ENCODE measurements around the gene RELN. TPM values are rescaled to one million over a fixed set of nuclear protein-coding genes. Genes with fewer than 3 reads are reported as not detected.
"Not testable (repeated sequence)": the region's sequence is repeated elsewhere in the genome, so short reads cannot be mapped to it uniquely, and the experiment has no call there.

The RELN gene
- total and polyA plus RNA-seq, 9 of the 15 experiments (the other 6 are each of a cell fraction or from before 2014, with no cell fraction given) = 12.9 to 43.2 (median 18.1) TPM

- Histone ChIP-seq H3K4me2 (ENCODE audit: insufficient read depth, low read length) (no peak overlapping the region), H3K4me3 (no peak overlapping the region), H3K36me3 (ENCODE audit: control insufficient read depth, insufficient read depth, low read length) (no peaks in the 10 kb centered on the region), H2AFZ (ENCODE audit: low read depth, low read length) (no peak overlapping the region), H3K9me1 (ENCODE audit: control insufficient read depth, insufficient read depth, low read length) (no peaks in the 10 kb centered on the region), H3K9me3 (replicated peaks; ENCODE audit: control insufficient read depth, insufficient read depth, low read depth, low read length) (peaks cover 6% of the 10 kb centered on the region; the same call in 1 of the 2 replicates), H4K20me1 (replicated peaks; ENCODE audit: control insufficient read depth, insufficient read depth, low read length) (no peaks in the 10 kb centered on the region), H3K4me1 (replicated peaks in 1 of 2; ENCODE audit: control insufficient read depth in 2 of 2, insufficient read depth in 2 of 2, low read length in 2 of 2) (peaks cover 0 to 7% of the 10 kb centered on the region in 2 experiments; a peak in 3 of 5 replicates), H3K27me3 (ENCODE audit: control insufficient read depth in 2 of 2, insufficient read depth in 2 of 2, low read length in 2 of 2) (no peaks in the 10 kb centered on the region), H3K27ac (ENCODE audit: extremely low read depth, low read depth, low read length) (no peak overlapping the region), H3K79me2 (ENCODE audit: control insufficient read depth, insufficient read depth, low read length) (no peaks in the 10 kb centered on the region), H3K9ac (ENCODE audit: insufficient read depth in 1 of 2, low read depth in 2 of 2, low read length in 2 of 2) (no peak overlapping the region)
- 51% methylated on average over 2 of the region's 2 CpGs for WGBS (ENCODE audit: insufficient coverage, low coverage, missing lambda C conversion rate)
- CTCF ChIA-PET (ENCODE audit: low intra/inter-chr PET ratio) = no interaction called here
- in situ Hi-C loops (cut with MboI) (no loop called here), intact Hi-C loops (cut with micrococcal nuclease) (no loop called here)
- FAIRE-seq = no peak
- peak; percentile 70 for TF ChIP-seq ZNF316 (IDR thresholded peaks at IDR 0.05)
- TF ChIP-seq C11orf30 (IDR thresholded peaks at IDR 0.05; ENCODE audit: low read depth) = 0 out of 2 replicates have a peak, but pooled peaks have one; percentile 27
- no peak for TF ChIP-seq ZNF830 (CRISPR knock-in tag; IDR thresholded peaks at IDR 0.05)
- DNase-seq (ENCODE audit: extremely low read depth in 1 of 4, low spot score in 3 of 4) = no peak
- no TSS peak for BruUV-seq (replicated peaks)
- no peak for ATAC-seq
- POLR2A ChIA-PET = interaction anchor here (1.1 kb wide), 1 partner anchor 46 kb away, joined by 3 read pairs; no protein-coding TSS in a partner anchor
Observed at GRCh38 chr7:104038136-104038535, 48.7 kb upstream of the RELN start.

GRCh38 chr7:104036889-104037288 lies 47.4 kb upstream of the RELN start:
- H2AFZ ChIP-seq (ENCODE audit: low read depth, low read length); H3K27me3 ChIP-seq (ENCODE audit: control insufficient read depth in 2 of 2, insufficient read depth in 2 of 2, low read length in 2 of 2); POLR2A ChIA-PET; H3K36me3 ChIP-seq (ENCODE audit: control insufficient read depth, insufficient read depth, low read length); ATAC-seq; H3K9me3 ChIP-seq (replicated peaks; ENCODE audit: control insufficient read depth, insufficient read depth, low read depth, low read length); intact Hi-C loops (cut with micrococcal nuclease); H4K20me1 ChIP-seq (replicated peaks; ENCODE audit: control insufficient read depth, insufficient read depth, low read length); H3K27ac ChIP-seq (ENCODE audit: extremely low read depth, low read depth, low read length); H3K79me2 ChIP-seq (ENCODE audit: control insufficient read depth, insufficient read depth, low read length); H3K9ac ChIP-seq (ENCODE audit: insufficient read depth in 1 of 2, low read depth in 2 of 2, low read length in 2 of 2); FAIRE-seq; H3K4me2 ChIP-seq (ENCODE audit: insufficient read depth, low read length); in situ Hi-C loops (cut with MboI); H3K4me3 ChIP-seq; BruUV-seq (replicated peaks); H3K9me1 ChIP-seq (ENCODE audit: control insufficient read depth, insufficient read depth, low read length); DNase-seq (ENCODE audit: extremely low read depth in 1 of 4, low spot score in 3 of 4); CTCF ChIA-PET (ENCODE audit: low intra/inter-chr PET ratio): not testable (repeated sequence)
- H3K4me1 ChIP-seq (replicated peaks in 1 of 2; ENCODE audit: control insufficient read depth in 2 of 2, insufficient read depth in 2 of 2, low read length in 2 of 2) = peaks cover 0 to 12% of the 10 kb centered on the region in 2 experiments; a peak in 3 of 5 replicates
- WGBS (ENCODE audit: insufficient coverage, low coverage, missing lambda C conversion rate) = 37% methylated on average over 3 of the region's 3 CpGs
